Stimulated activated effector memory CD8-positive, alpha-beta T cell treated with anti-CD3 and anti-CD28 coated beads, Interleukin-12 subunit alpha, Interleukin-12 subunit beta, amount 100 ng/mL, for 72 hours (primary cell): ENCODE measurements around the gene H2AZ2.
"Not testable (repeated sequence)": the region's sequence is repeated elsewhere in the genome, so short reads cannot be mapped to it uniquely, and the experiment has no call there.

Experiments
- ATAC-seq: fragments of 150-1000 bp; cut with Tn5 transposase; 2 replicates; pipeline ENCODE4 v1.10.0; 2021
- DNase-seq, 2 donors: peaks; one replicate each; pipeline ENCODE4 v3.0.0; 2021 to 2022; ENCODE audit warnings: low spot score in 2 of 2
- H3K27ac Mint-ChIP-seq: one replicate; pipeline ENCODE4 v1.8.0; 2022; ENCODE audit warnings: mild to moderate bottlenecking, mixed read lengths
- H3K36me3 Mint-ChIP-seq: one replicate; pipeline ENCODE4 v1.8.0; 2022; ENCODE audit warnings: mild to moderate bottlenecking, mixed read lengths
- H3K4me1 Mint-ChIP-seq: one replicate; pipeline ENCODE4 v1.8.0; 2022; ENCODE audit warnings: mixed read lengths
- H3K4me3 Mint-ChIP-seq: one replicate; pipeline ENCODE4 v1.8.0; 2022; ENCODE audit warnings: mild to moderate bottlenecking, mixed read lengths
- H3K9me3 Mint-ChIP-seq: one replicate; pipeline ENCODE4 v1.8.0; 2022; ENCODE audit warnings: mixed read lengths

H2AZ2 gene

GRCh38 chr7:44881066-44881600 lies 33.2 kb upstream of the H2AZ2 start:
- Mint-ChIP-seq H3K36me3 (peaks cover 86% of the 10 kb centered on the region), H3K9me3 (no peaks in the 10 kb centered on the region), H3K4me1 (peaks cover 38% of the 10 kb centered on the region), H3K4me3 (peak overlapping the region; percentile 89), H3K27ac (peak overlapping the region; percentile 32)
- DNase-seq, result no peak
- no peak for ATAC-seq

- ATAC-seq (no peak), DNase-seq (no peak)
- Mint-ChIP-seq H3K4me1 (peaks cover 33% of the 10 kb centered on the region), H3K9me3 (no peaks in the 10 kb centered on the region), H3K36me3 (peaks cover 79% of the 10 kb centered on the region), H3K4me3 (peak overlapping the region; percentile 89), H3K27ac (peak overlapping the region; percentile 32)
These were observed 32.6 kb upstream of the H2AZ2 start for GRCh38 chr7:44880317-44881018.

DNA sequence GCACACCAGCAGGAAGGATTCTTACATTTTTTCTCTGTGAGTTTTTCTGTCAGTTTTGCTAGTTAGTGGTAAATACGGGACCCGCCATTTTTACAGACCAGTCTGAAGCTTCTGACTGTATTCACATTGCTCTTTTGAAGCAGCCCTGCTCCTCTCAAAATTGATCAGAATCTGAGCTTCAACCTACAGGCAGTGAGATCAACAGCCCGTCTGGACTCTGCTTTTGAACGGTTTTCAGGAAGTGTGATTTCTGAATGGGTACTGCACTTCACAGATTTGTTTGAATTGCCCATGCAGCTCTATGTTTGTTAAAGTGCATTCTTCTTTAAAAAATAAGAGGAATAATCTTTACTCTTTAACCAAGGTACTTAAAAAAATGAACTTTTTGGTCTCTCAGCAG lies 28.5 kb upstream of the H2AZ2 start:
- ATAC-seq, result no peak
- Mint-ChIP-seq H3K9me3 (no peaks in the 10 kb centered on the region), H3K4me3 (no peak overlapping the region), H3K27ac (no peak overlapping the region), H3K36me3 (peaks cover 43% of the 10 kb centered on the region), H3K4me1 (peaks cover 17% of the 10 kb centered on the region)
- no peak for DNase-seq

- Mint-ChIP-seq H3K9me3 (no peaks in the 10 kb centered on the region), H3K27ac (no peak overlapping the region), H3K4me1 (peaks cover 5% of the 10 kb centered on the region), H3K4me3 (no peak overlapping the region), H3K36me3 (peaks cover 32% of the 10 kb centered on the region)
- DNase-seq (no peak), ATAC-seq (no peak)
These were observed 27.4 kb upstream of the H2AZ2 start for GRCh38 chr7:44875241-44875640.

GRCh38 chr7:44872787-44873186 lies 24.9 kb upstream of the H2AZ2 start:
- no peak for DNase-seq
- H3K36me3 Mint-ChIP-seq, result peaks cover 7% of the 10 kb centered on the region
- peak overlapping the region; percentile 61 for H3K27ac Mint-ChIP-seq
- H3K4me1 Mint-ChIP-seq, result no peaks in the 10 kb centered on the region
- H3K4me3 Mint-ChIP-seq, result no peak overlapping the region
- ATAC-seq, result no peak
- no peaks in the 10 kb centered on the region for H3K9me3 Mint-ChIP-seq

DNA sequence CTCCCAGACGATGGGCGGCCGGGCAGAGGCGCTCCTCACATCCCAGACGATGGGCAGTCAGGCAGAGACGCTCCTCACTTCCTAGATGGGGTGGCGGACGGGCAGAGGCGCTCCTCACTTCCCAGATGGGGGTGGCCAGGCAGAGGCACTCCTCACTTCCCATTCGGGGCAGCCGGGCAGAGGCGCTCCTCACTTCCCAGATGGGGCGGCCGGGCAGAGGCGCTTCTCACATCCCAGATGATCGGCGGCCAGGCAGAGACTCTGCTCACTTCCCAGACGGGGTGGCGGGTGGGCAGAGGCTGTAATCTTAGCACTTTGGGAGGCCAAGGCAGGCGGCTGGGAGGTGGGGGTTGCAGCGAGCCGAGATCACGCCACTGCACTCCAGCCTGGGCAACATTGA lies 24.0 kb upstream of the H2AZ2 start:
- not testable (repeated sequence) for ATAC-seq, H3K36me3 Mint-ChIP-seq, H3K4me3 Mint-ChIP-seq, DNase-seq, H3K9me3 Mint-ChIP-seq, H3K4me1 Mint-ChIP-seq
- H3K27ac Mint-ChIP-seq, result peak overlapping the region; percentile 61

GRCh38 chr7:44870780-44871179 lies 22.9 kb upstream of the H2AZ2 start:
- not testable (repeated sequence) for H3K4me3 Mint-ChIP-seq, H3K27ac Mint-ChIP-seq, H3K4me1 Mint-ChIP-seq, ATAC-seq, DNase-seq, H3K9me3 Mint-ChIP-seq, H3K36me3 Mint-ChIP-seq

DNA sequence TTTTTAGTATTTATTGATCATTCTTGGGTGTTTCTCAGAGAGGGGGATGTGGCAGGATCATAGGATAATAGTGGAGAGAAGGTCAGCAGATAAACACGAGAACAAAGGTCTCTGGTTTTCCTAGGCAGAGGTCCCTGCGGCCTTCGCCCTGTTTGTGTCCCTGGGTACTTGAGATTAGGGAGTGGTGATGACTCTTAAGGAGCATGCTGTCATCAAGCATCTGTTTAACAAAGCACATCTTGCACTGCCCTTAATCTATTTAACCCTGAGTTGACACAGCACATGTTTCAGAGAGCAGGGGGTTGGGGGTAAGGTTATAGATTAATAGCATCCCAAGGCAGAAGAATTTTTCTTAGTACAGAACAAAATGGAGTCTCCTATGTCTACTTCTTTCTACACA lies 22.4 kb upstream of the H2AZ2 start:
- H3K4me3 Mint-ChIP-seq, ATAC-seq, H3K4me1 Mint-ChIP-seq, H3K9me3 Mint-ChIP-seq, H3K36me3 Mint-ChIP-seq, H3K27ac Mint-ChIP-seq, DNase-seq: not testable (repeated sequence)

DNA sequence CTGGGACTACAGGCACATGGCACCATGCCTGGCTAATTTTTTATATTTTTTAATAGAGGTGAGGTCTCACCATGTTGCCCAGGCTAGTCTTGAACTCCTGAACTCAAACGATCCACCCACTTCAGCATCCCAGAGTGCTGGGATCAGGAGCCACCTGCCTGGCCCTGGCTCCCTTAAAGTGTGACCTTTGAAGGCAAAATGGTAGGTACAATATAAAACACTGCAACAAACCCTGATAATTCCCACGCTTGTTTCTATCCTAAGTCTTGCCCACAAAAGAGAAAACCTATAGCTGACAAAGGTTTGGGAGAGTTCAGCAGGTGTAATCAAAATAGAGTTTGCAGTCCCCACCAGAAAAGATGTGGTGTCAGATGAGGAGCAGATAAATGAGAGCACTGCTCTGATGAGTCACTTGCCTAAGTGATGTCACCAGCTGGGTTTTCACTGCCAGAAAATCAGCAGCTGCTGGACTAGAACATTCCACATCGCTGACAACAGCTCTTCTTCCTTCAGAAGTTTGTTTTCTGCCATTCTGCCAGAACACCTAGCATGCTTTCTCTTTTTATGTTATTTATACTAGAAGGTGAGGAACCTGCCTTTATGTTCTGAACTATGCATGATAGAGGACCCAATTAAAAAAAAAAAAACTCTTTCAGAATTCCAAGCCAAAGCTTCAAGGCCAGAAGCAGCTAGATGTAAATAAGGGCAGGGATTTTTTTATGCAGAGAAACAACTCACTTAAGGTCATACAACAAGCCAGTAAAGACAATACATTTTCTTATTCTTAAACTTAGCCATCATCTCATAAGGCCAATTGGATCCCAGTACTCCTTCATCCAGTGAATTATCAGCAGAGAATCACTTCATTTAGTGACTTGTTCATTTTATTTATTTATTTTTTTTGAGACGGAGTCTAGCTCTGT lies 19.4 kb upstream of the H2AZ2 start:
- Mint-ChIP-seq H3K4me1 (no peaks in the 10 kb centered on the region), H3K36me3 (no peaks in the 10 kb centered on the region), H3K9me3 (no peaks in the 10 kb centered on the region), H3K4me3 (no peak overlapping the region), H3K27ac (no peak overlapping the region)
- DNase-seq, result peak in 1 of 2 donors; percentile 46
- ATAC-seq, result peak; percentile 83

DNA sequence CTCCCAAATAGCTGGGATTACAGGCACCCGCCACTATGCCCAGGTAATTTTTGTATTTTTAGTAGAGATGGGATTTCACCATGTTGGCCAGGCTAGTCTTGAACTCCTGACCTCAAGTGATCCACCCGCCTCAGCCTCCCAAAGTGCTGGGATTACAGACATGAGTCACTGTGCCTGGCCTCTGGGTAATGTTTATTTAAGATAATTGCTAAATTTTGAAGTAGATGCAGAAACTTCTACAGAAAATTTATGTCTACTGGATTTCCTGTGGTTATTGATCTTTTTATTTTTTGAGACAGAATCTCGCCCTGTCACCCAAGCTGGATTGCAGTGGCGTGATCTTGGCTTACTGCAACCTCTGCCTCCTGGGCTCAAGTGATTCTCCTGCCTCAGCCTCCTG lies 14.1 kb upstream of the H2AZ2 start:
- H3K4me3 Mint-ChIP-seq, H3K4me1 Mint-ChIP-seq, DNase-seq, ATAC-seq, H3K9me3 Mint-ChIP-seq, H3K36me3 Mint-ChIP-seq, H3K27ac Mint-ChIP-seq: not testable (repeated sequence)

GRCh38 chr7:44858161-44858560 lies 10.3 kb upstream of the H2AZ2 start:
- Mint-ChIP-seq H3K36me3 (no peaks in the 10 kb centered on the region), H3K27ac (no peak overlapping the region), H3K4me3 (no peak overlapping the region), H3K9me3 (no peaks in the 10 kb centered on the region), H3K4me1 (no peaks in the 10 kb centered on the region)
- ATAC-seq (no peak), DNase-seq (no peak)

DNA sequence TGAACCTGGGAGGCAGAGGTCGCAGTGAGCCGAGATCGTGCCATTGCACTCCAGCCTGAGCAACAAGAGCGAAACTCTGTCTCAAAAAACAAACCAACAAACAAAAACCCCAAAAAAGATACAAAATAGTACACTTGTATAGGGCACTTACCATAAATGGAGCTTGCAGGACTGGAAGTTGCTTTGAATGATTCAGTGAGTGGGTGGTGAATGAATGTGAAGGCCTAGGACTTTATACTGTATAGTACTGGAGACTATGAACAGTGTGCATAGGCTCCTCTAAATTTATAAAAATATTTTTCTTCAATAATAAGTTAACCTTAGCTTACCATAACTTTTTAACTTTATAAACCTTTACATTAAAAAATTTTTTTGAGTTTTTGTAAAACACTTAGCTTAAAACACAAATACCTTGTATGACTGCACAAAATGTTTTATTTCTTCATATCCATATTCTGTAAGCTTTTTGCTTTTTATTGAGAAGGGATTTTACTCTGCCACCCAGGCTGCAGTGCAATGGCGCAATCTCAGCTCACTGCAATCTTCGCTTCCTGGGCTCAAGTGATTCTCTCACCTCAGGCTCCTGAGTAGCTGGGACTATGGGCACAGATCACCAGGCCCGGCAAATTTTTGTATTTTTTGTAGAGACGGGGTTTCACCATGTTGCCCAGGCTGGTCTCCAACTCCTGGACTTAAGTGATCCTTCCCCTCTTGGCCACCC lies 6.9 kb upstream of the H2AZ2 start:
- peaks cover 8% of the 10 kb centered on the region for H3K4me1 Mint-ChIP-seq
- no peaks in the 10 kb centered on the region for H3K9me3 Mint-ChIP-seq
- peaks cover 2% of the 10 kb centered on the region for H3K36me3 Mint-ChIP-seq
- no peak overlapping the region for H3K4me3 Mint-ChIP-seq
- no peak overlapping the region for H3K27ac Mint-ChIP-seq
- no peak for ATAC-seq
- DNase-seq, result no peak

DNA sequence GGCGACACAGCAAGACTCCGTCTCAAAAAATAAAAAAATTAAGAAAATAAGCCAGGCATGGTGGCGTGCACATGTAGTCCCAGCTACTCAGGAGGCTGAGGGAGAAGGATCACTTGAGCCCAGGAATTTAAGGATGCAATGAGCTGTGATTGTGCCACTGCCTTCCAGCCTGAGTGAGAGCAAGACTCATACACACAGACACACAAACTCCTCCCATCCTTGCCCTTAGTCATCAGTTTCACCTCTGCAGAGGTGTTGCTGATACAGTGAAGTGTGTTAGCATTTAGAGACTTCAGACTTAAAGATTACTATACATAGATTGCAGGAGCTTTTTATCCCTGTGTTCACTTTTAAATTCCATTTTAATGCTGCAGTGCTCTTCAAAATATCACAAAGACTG lies 5.5 kb upstream of the H2AZ2 start:
- DNase-seq, result no peak
- no peak overlapping the region for H3K4me3 Mint-ChIP-seq
- peaks cover 14% of the 10 kb centered on the region for H3K36me3 Mint-ChIP-seq
- H3K4me1 Mint-ChIP-seq, result peaks cover 16% of the 10 kb centered on the region
- no peaks in the 10 kb centered on the region for H3K9me3 Mint-ChIP-seq
- ATAC-seq, result peak; percentile 80
- H3K27ac Mint-ChIP-seq, result no peak overlapping the region

GRCh38 chr7:44852590-44852989 lies 4.7 kb upstream of the H2AZ2 start:
- Mint-ChIP-seq H3K36me3 (peaks cover 22% of the 10 kb centered on the region), H3K27ac (no peak overlapping the region), H3K4me3 (no peak overlapping the region), H3K9me3 (no peaks in the 10 kb centered on the region), H3K4me1 (peaks cover 16% of the 10 kb centered on the region)
- no peak for DNase-seq
- no peak for ATAC-seq

DNA sequence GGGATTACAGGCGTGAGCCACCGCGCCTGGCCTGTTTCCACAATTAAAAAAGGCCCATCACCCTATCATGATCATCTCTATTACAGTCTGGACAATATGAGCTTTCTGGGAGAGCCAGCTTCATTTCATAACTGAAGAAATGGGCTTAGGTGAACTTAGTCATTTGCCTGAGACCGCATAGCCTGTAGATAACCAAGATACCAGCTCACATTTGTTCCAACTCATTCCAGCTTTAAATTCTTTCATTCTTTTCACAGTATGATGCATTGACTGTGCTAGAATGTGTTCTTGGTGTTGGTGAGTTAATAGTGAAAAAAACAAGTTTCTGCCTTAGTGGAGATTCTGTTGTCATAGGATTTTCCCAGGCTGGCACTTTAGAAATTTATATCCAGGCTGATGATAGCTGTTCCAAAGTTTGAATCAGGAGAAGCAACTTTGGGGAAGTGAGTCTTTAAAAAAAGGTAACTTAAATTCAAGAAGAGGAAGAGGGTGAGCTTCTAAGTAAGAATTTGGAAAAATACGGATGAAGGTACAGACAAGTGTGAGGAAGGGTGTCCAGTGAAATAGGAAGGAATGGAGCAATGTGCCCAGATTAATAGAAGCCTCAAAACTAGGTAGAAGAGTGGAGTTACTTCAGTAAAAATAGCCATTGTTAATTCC lies 2.1 kb upstream of the H2AZ2 start:
- Mint-ChIP-seq H3K4me1 (peaks cover 33% of the 10 kb centered on the region), H3K4me3 (peak overlapping the region; percentile 83), H3K9me3 (no peaks in the 10 kb centered on the region), H3K36me3 (peaks cover 46% of the 10 kb centered on the region), H3K27ac (peak overlapping the region; percentile 95)
- no peak for ATAC-seq
- DNase-seq, result no peak
